Cardiac ventricle fibroblast (primary cell): ENCODE data around the gene MCM3AP. TPM values are rescaled to one million over a fixed set of nuclear protein-coding genes. Genes with fewer than 3 reads are reported as not detected.

Experiments used
- total RNA-seq: library from RNA; depleted of rRNA; stranded (reverse); fragments of >200 nt; gene quantifications from 2 replicates; pipeline ENCODE4 v1.2.3, GENCODE V29; 2015

Gene MCM3AP
- 48.5 and 49.3 TPM in 2 replicates for total RNA-seq

DNA sequence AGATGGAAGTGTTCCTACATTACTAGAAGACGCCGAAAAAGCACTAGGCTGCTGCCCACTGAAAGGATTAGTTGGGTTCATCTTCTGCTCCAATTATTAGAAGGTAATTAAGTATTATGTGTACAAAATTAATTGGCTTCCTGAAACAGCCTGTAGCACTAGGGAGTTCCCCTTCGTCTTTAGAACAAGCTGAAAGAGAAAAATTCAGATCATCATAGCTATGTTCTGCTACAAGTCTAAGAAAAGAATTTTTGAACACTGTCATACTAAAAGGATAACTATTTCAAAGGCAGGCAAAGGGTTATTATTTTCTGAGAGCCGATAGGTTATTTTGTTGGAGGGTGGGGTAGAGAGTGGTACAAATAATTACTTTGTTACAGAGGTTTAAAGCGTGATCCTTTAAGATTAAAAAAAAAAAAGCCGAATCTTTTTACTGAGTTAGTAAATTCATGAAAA, at the start of gene MCM3AP:
MCM3AP (minus strand) TSS at position 406 of the 456 bp plus-strand sequence; CDS start at position 81, 325 bp downstream.

GRCh38 chr21:46323710-46324389, 38.4 kb upstream of the MCM3AP start, which contains the start of the genes C21orf58 and PCNT:
Gene C21orf58 (minus strand): TSS chr21:46323870. CDS start chr21:46322738, 1,132 bp downstream.
Gene PCNT (plus strand): TSS chr21:46324156. CDS start chr21:46324229, 73 bp downstream.

DNA sequence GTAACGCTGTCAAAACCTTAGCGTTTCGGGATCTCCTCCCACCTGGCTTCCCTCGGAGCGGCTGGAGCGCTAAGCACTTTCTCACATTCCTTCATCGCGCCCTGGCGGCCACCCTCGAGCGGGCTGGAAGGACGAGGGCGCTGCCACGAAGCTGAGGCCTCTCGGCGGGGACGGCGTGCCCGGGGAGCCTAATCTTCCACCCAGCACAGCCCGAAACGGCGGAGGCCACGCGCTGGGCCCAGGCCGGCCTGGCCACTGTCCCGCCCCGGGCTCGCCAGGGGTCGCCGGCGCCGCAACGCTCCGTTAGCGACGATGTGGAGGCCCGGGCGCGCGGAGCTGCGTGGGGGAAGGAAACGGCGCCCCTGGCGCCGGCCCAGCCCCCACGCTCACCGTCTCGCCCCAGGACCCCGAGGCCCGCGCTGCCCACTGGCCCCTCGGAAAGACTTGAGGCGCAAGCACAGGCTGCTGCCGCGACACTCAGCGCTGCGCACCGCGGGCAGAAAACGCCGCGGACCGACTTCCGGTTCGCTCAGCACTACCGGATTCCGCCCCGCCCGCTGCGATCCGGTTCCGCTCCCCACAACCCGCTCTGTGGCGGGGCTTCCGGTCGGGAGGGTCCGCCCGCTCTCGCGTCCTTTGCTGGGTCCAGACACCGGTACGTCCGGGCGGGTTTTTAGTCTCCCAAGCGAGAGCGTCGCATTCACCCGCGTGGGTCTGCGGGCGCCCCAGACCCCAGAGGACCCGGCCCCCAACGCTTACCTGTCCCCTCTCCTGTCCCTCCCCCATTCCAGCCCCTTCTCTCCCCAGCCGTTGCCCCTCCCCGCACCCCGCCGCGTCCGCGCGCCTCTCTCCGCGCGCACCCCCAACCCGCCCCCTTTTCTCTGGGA, 593 bp upstream of the MCM3AP start, which contains the start of gene YBEY:
YBEY (plus strand) TSS at position 582 of the 887 bp plus-strand sequence. CDS start 572 bp downstream, outside the sequence.

GRCh38 chr21:46228345-46229051, 56.9 kb downstream of the MCM3AP start, which contains the start of gene LSS:
Gene LSS (minus strand): TSS chr21:46228774. CDS start chr21:46228745, 29 bp downstream.

Other genes starting within 250 kb of the MCM3AP start
- gene COL6A2, start 187.5 kb downstream of the MCM3AP start, total RNA-seq = 5,191 and 6,443 TPM in 2 replicates
- gene FTCD, start 130.0 kb downstream of the MCM3AP start, total RNA-seq = not detected in 2 replicates
- 22.2 and 26.4 TPM in 2 replicates for gene SPATC1L, start 101.2 kb downstream of the MCM3AP start, total RNA-seq
- 61.1 and 66.4 TPM in 2 replicates for gene LSS, start 56.8 kb downstream of the MCM3AP start, total RNA-seq
- 28.9 and 29.6 TPM in 2 replicates for gene YBEY, start 731 bp upstream of the MCM3AP start, total RNA-seq
- 1.3 and 2.3 TPM in 2 replicates for gene C21orf58, start 38.3 kb upstream of the MCM3AP start, total RNA-seq
- 18.0 and 21.5 TPM in 2 replicates for gene PCNT, start 38.5 kb upstream of the MCM3AP start, total RNA-seq
- 17.1 and 18.9 TPM in 2 replicates for gene DIP2A, start 173.3 kb upstream of the MCM3AP start, total RNA-seq